Sigmoid colon (tissue), 7 donors: ENCODE measurements around the gene PDK1. TPM values are rescaled to one million over a fixed set of nuclear protein-coding genes. Genes with fewer than 3 reads are reported as not detected.

Experiments used
- polyA plus RNA-seq, 3 donors: library from polyadenylated mRNA; stranded (reverse); fragments of 200-250 nt; gene quantifications; one replicate each; pipeline ENCODE4 v1.2.3, GENCODE V29; 2013
- small RNA-seq, 3 donors: library from RNA; depleted of rRNA; stranded (forward); fragments of <200 nt; gene quantifications; one replicate each; pipeline ENCODE3, GENCODE V24; 2016
- total RNA-seq, 4 donors: library from RNA; depleted of rRNA; stranded (reverse); fragments of >200 nt; gene quantifications; one replicate each; pipeline ENCODE4 v1.1.0, GENCODE V29; 2016
- donor health status: healthy with polysubstance abuse.
- donor health status: Bipolar disorder and iron deficiency.
- donor health status: healthy.

The PDK1 gene
- total and polyA plus RNA-seq, 7 donors = 3.5 to 15.0 (median 6.4) TPM

Small RNA genes within 50 kb of the gene (small RNA-seq; reads per million reads assigned to genes)
- gene RF00019 = 0 reads per million in 3 donors

Other genes with a start within 250 kb of the PDK1 start
- gene ITGA6, start 128.5 kb upstream of the PDK1 start, total RNA-seq = 10 to 100 TPM in 3 of 4 donors, 1 to 10 TPM in 1; 9.9 to 31.0 (median 17.8) TPM
- gene ITGA6, start 128.5 kb upstream of the PDK1 start, polyA plus RNA-seq = 10 to 100 TPM in 2 of 3 donors, 1 to 10 TPM in 1; 8.4 to 66.5 (median 11.8) TPM
- 1 to 10 TPM; 3.7 to 7.6 (median 4.9) TPM for gene RAPGEF4, start 179.8 kb downstream of the PDK1 start, total RNA-seq
- 1 to 10 TPM in 2 of 3 donors, under 1 TPM in 1; 0.23 to 4.2 (median 1.1) TPM for gene RAPGEF4, start 179.8 kb downstream of the PDK1 start, polyA plus RNA-seq